A172 (cell line): ENCODE results near the gene OPCML. TPM values are rescaled to one million over a fixed set of nuclear protein-coding genes. Genes with fewer than 3 reads are reported as not detected.

Experiments
- DNase-seq: peaks from one replicate; pipeline ENCODE4 v3.0.0-alpha.2; 2015; ENCODE audit warnings: low spot score
- total RNA-seq: library from RNA; depleted of rRNA; stranded (reverse); fragments of >200 nt; shearing (Covaris generic); gene quantifications from 2 replicates; pipeline ENCODE4 v1.2.3, GENCODE V29; 2014

Gene OPCML
- total RNA-seq, 1 experiment from 2014 or later, result not detected

- DNase-seq, result no peak
Observed at GRCh38 chr11:133038850-133039249, 493.5 kb downstream of the OPCML start.

- no peak for DNase-seq
Observed at GRCh38 chr11:133034929-133035328, 497.4 kb downstream of the OPCML start.

GRCh38 chr11:133029107-133029506, 503.2 kb downstream of the OPCML start:
- DNase-seq, result no peak

- DNase-seq, result no peak
Observed at GRCh38 chr11:133026952-133027351, 505.3 kb downstream of the OPCML start.

- DNase-seq, result no peak
Observed at GRCh38 chr11:133024301-133024700, 508.0 kb downstream of the OPCML start.

GRCh38 chr11:133023232-133023631, 509.1 kb downstream of the OPCML start:
- no peak for DNase-seq

- no peak for DNase-seq
Observed at GRCh38 chr11:133021553-133021952, 510.7 kb downstream of the OPCML start.

- no peak for DNase-seq
Observed at GRCh38 chr11:133020372-133020714, 512.0 kb downstream of the OPCML start.

GRCh38 chr11:133019545-133020371, 512.5 kb downstream of the OPCML start:
- DNase-seq, result no peak

- DNase-seq, result no peak
Observed at GRCh38 chr11:133015457-133015856, 516.8 kb downstream of the OPCML start.

- DNase-seq, result no peak
Observed at GRCh38 chr11:133014337-133014736, 518.0 kb downstream of the OPCML start.

GRCh38 chr11:133012803-133013202, 519.5 kb downstream of the OPCML start:
- no peak for DNase-seq

- no peak for DNase-seq
Observed at GRCh38 chr11:133011604-133012003, 520.7 kb downstream of the OPCML start.

GRCh38 chr11:133007027-133007584, 525.2 kb downstream of the OPCML start:
- no peak for DNase-seq

GRCh38 chr11:133004369-133004768, 527.9 kb downstream of the OPCML start:
- no peak for DNase-seq

- DNase-seq, result no peak
Observed at GRCh38 chr11:132999516-132999915, 532.8 kb downstream of the OPCML start.

GRCh38 chr11:132999031-132999430, 533.3 kb downstream of the OPCML start:
- no peak for DNase-seq

GRCh38 chr11:132997396-132997795, 534.9 kb downstream of the OPCML start:
- no peak for DNase-seq

GRCh38 chr11:132994966-132995365, 537.3 kb downstream of the OPCML start:
- DNase-seq, result no peak

- DNase-seq, result no peak
Observed at GRCh38 chr11:132993991-132994502, 538.3 kb downstream of the OPCML start.

GRCh38 chr11:132992838-132993631, 539.3 kb downstream of the OPCML start:
- DNase-seq, result no peak

- no peak for DNase-seq
Observed at GRCh38 chr11:132988411-132988810, 543.9 kb downstream of the OPCML start.

- peak; percentile 51 for DNase-seq
Observed at GRCh38 chr11:132987936-132988335, 544.4 kb downstream of the OPCML start.
